Measurements from ENCODE around the gene CASQ1.

Gene CASQ1

GRCh38 chr1:160216301-160216700, 25.9 kb downstream of the CASQ1 start:
- Mint-ChIP-seq H3K9me3 (no peaks in the 10 kb centered on the region), H3K36me3 (peaks cover 43% of the 10 kb centered on the region), H3K4me3 (no peak overlapping the region), H3K27ac (peak overlapping the region; percentile 67), H3K27me3 (no peaks in the 10 kb centered on the region), H3K4me1 (peaks cover 2% of the 10 kb centered on the region)
- DNase-seq (ENCODE audit: low spot score in 2 of 2) (no peak), ATAC-seq (ENCODE audit: low read depth) (no peak)

GRCh38 chr1:160217481-160218051, 27.2 kb downstream of the CASQ1 start:
- Mint-ChIP-seq H3K9me3 (no peaks in the 10 kb centered on the region), H3K4me3 (no peak overlapping the region), H3K27ac (peak overlapping the region; percentile 58), H3K36me3 (peaks cover 38% of the 10 kb centered on the region), H3K4me1 (peaks cover 2% of the 10 kb centered on the region), H3K27me3 (no peaks in the 10 kb centered on the region)
- no peak for ATAC-seq (ENCODE audit: low read depth)
- no peak for DNase-seq (ENCODE audit: low spot score in 2 of 2)

GRCh38 chr1:160219062-160219929, 28.9 kb downstream of the CASQ1 start:
- peaks cover 2% of the 10 kb centered on the region for H3K4me1 Mint-ChIP-seq
- no peak for DNase-seq (ENCODE audit: low spot score in 2 of 2)
- H3K4me3 Mint-ChIP-seq, result no peak overlapping the region
- peak overlapping the region; percentile 82 for H3K27ac Mint-ChIP-seq
- H3K9me3 Mint-ChIP-seq, result no peaks in the 10 kb centered on the region
- no peak for ATAC-seq (ENCODE audit: low read depth)
- H3K27me3 Mint-ChIP-seq, result no peaks in the 10 kb centered on the region
- peaks cover 34% of the 10 kb centered on the region for H3K36me3 Mint-ChIP-seq

GRCh38 chr1:160220301-160220700, 29.9 kb downstream of the CASQ1 start:
- no peaks in the 10 kb centered on the region for H3K9me3 Mint-ChIP-seq
- H3K27ac Mint-ChIP-seq, result peak overlapping the region; percentile 82
- H3K36me3 Mint-ChIP-seq, result peaks cover 32% of the 10 kb centered on the region
- no peak overlapping the region for H3K4me3 Mint-ChIP-seq
- DNase-seq (ENCODE audit: low spot score in 2 of 2) (no peak), ATAC-seq (ENCODE audit: low read depth) (no peak)
- peaks cover 2% of the 10 kb centered on the region for H3K4me1 Mint-ChIP-seq
- H3K27me3 Mint-ChIP-seq, result no peaks in the 10 kb centered on the region

- no peak for DNase-seq (ENCODE audit: low spot score in 2 of 2)
- Mint-ChIP-seq H3K27ac (no peak overlapping the region), H3K36me3 (peaks cover 30% of the 10 kb centered on the region), H3K4me1 (peaks cover under 1% of the 10 kb centered on the region), H3K4me3 (no peak overlapping the region), H3K9me3 (no peaks in the 10 kb centered on the region), H3K27me3 (no peaks in the 10 kb centered on the region)
- ATAC-seq (ENCODE audit: low read depth), result no peak
Measured at GRCh38 chr1:160221089-160221488, 30.7 kb downstream of the CASQ1 start.

GRCh38 chr1:160222546-160222945, 32.2 kb downstream of the CASQ1 start:
- no peaks in the 10 kb centered on the region for H3K4me1 Mint-ChIP-seq
- peaks cover 26% of the 10 kb centered on the region for H3K36me3 Mint-ChIP-seq
- no peak for ATAC-seq (ENCODE audit: low read depth)
- H3K27me3 Mint-ChIP-seq, result no peaks in the 10 kb centered on the region
- H3K4me3 Mint-ChIP-seq, result no peak overlapping the region
- H3K9me3 Mint-ChIP-seq, result no peaks in the 10 kb centered on the region
- DNase-seq (ENCODE audit: low spot score in 2 of 2), result no peak
- H3K27ac Mint-ChIP-seq, result peak overlapping the region; percentile 66

- no peak overlapping the region for H3K27ac Mint-ChIP-seq
- no peaks in the 10 kb centered on the region for H3K27me3 Mint-ChIP-seq
- H3K4me1 Mint-ChIP-seq, result no peaks in the 10 kb centered on the region
- ATAC-seq (ENCODE audit: low read depth), result no peak
- H3K4me3 Mint-ChIP-seq, result no peak overlapping the region
- DNase-seq (ENCODE audit: low spot score in 2 of 2), result no peak
- H3K36me3 Mint-ChIP-seq, result peaks cover 35% of the 10 kb centered on the region
- H3K9me3 Mint-ChIP-seq, result no peaks in the 10 kb centered on the region
Measured at GRCh38 chr1:160224606-160225005, 34.2 kb downstream of the CASQ1 start.

GRCh38 chr1:160225345-160225744, 35.0 kb downstream of the CASQ1 start:
- Mint-ChIP-seq H3K9me3 (no peaks in the 10 kb centered on the region), H3K36me3 (peaks cover 37% of the 10 kb centered on the region), H3K27me3 (no peaks in the 10 kb centered on the region), H3K4me1 (no peaks in the 10 kb centered on the region), H3K27ac (no peak overlapping the region), H3K4me3 (no peak overlapping the region)
- ATAC-seq (ENCODE audit: low read depth) (no peak), DNase-seq (ENCODE audit: low spot score in 2 of 2) (no peak)

- no peaks in the 10 kb centered on the region for H3K27me3 Mint-ChIP-seq
- H3K27ac Mint-ChIP-seq, result no peak overlapping the region
- no peak overlapping the region for H3K4me3 Mint-ChIP-seq
- DNase-seq (ENCODE audit: low spot score in 2 of 2), result no peak
- H3K36me3 Mint-ChIP-seq, result peaks cover 35% of the 10 kb centered on the region
- H3K9me3 Mint-ChIP-seq, result no peaks in the 10 kb centered on the region
- ATAC-seq (ENCODE audit: low read depth), result no peak
- H3K4me1 Mint-ChIP-seq, result no peaks in the 10 kb centered on the region
Measured at GRCh38 chr1:160226623-160227022, 36.2 kb downstream of the CASQ1 start.

GRCh38 chr1:160227034-160227433, 36.7 kb downstream of the CASQ1 start:
- DNase-seq (ENCODE audit: low spot score in 2 of 2) (no peak), ATAC-seq (ENCODE audit: low read depth) (no peak)
- H3K27ac Mint-ChIP-seq, result no peak overlapping the region
- no peaks in the 10 kb centered on the region for H3K27me3 Mint-ChIP-seq
- peaks cover 35% of the 10 kb centered on the region for H3K36me3 Mint-ChIP-seq
- H3K9me3 Mint-ChIP-seq, result no peaks in the 10 kb centered on the region
- H3K4me3 Mint-ChIP-seq, result no peak overlapping the region
- H3K4me1 Mint-ChIP-seq, result no peaks in the 10 kb centered on the region

- Mint-ChIP-seq H3K36me3 (peaks cover 33% of the 10 kb centered on the region), H3K27ac (no peak overlapping the region)
Measured at GRCh38 chr1:160227561-160227960, 37.2 kb downstream of the CASQ1 start.

GRCh38 chr1:160228431-160228830, 38.1 kb downstream of the CASQ1 start:
- H3K4me3 Mint-ChIP-seq, result no peak overlapping the region
- H3K9me3 Mint-ChIP-seq, result no peaks in the 10 kb centered on the region
- no peak overlapping the region for H3K27ac Mint-ChIP-seq
- peaks cover 31% of the 10 kb centered on the region for H3K36me3 Mint-ChIP-seq
- ATAC-seq (ENCODE audit: low read depth), result no peak
- H3K4me1 Mint-ChIP-seq, result peaks cover 1% of the 10 kb centered on the region
- DNase-seq (ENCODE audit: low spot score in 2 of 2), result no peak
- H3K27me3 Mint-ChIP-seq, result no peaks in the 10 kb centered on the region

More at GRCh38 chr1:160227561-160227960, 37.2 kb downstream of the CASQ1 start:
- H3K9me3 Mint-ChIP-seq, result no peaks in the 10 kb centered on the region
- no peaks in the 10 kb centered on the region for H3K27me3 Mint-ChIP-seq
- ATAC-seq (ENCODE audit: low read depth), result no peak
- H3K4me1 Mint-ChIP-seq, result no peaks in the 10 kb centered on the region
- DNase-seq (ENCODE audit: low spot score in 2 of 2), result no peak
- no peak overlapping the region for H3K4me3 Mint-ChIP-seq

GRCh38 chr1:160232911-160233310, 42.5 kb downstream of the CASQ1 start:
- Mint-ChIP-seq H3K4me1 (peaks cover 11% of the 10 kb centered on the region), H3K27me3 (no peaks in the 10 kb centered on the region), H3K36me3 (peaks cover 34% of the 10 kb centered on the region), H3K27ac (no peak overlapping the region), H3K4me3 (no peak overlapping the region), H3K9me3 (no peaks in the 10 kb centered on the region)
- DNase-seq (ENCODE audit: low spot score in 2 of 2), result no peak
- no peak for ATAC-seq (ENCODE audit: low read depth)

GRCh38 chr1:160236806-160237205, 46.4 kb downstream of the CASQ1 start:
- Mint-ChIP-seq H3K27me3 (no peaks in the 10 kb centered on the region), H3K36me3 (peaks cover 35% of the 10 kb centered on the region), H3K27ac (peak overlapping the region; percentile 88), H3K4me1 (peaks cover 14% of the 10 kb centered on the region), H3K9me3 (no peaks in the 10 kb centered on the region), H3K4me3 (no peak overlapping the region)
- DNase-seq (ENCODE audit: low spot score in 2 of 2) (no peak), ATAC-seq (ENCODE audit: low read depth) (peak; percentile 97)

Measured in memory B cell (primary cell).